HepG2 (cell line): ENCODE measurements around the gene COPS8. TPM values are rescaled to one million over a fixed set of nuclear protein-coding genes. Genes with fewer than 3 reads are reported as not detected.

ENCODE experiments used
- BRD4 ChIP-seq: sonication (generic); formaldehyde crosslinking; IDR thresholded peaks from 2 replicates; pipeline ENCODE4 v1.4.0; 2020; ENCODE audit warnings: missing genetic modification reagents
- DNMT1 ChIP-seq: sonication (generic); formaldehyde crosslinking; IDR thresholded peaks from 2 replicates; pipeline ENCODE4 v1.5.1; 2020; ENCODE audit warnings: mild to moderate bottlenecking, missing genetic modification reagents
- DZIP1 ChIP-seq: sonication (generic); formaldehyde crosslinking; IDR thresholded peaks from 2 replicates; pipeline ENCODE4 v1.5.0; 2020; ENCODE audit warnings: mild to moderate bottlenecking, missing genetic modification reagents
- E2F1 ChIP-seq: sonication (generic); formaldehyde crosslinking; IDR thresholded peaks from 2 replicates; pipeline ENCODE4 v1.5.0; 2020; ENCODE audit warnings: missing genetic modification reagents
- HDAC1 ChIP-seq: sonication (generic); formaldehyde crosslinking; IDR thresholded peaks from 2 replicates; pipeline ENCODE4 v1.5.1; 2020; ENCODE audit warnings: mild to moderate bottlenecking, missing genetic modification reagents
- IKZF5 ChIP-seq: IDR thresholded peaks from 2 replicates; pipeline ENCODE4 v1.6.1; 2018; ENCODE audit warnings: missing genetic modification reagents, mild to moderate bottlenecking, missing compliant biosample characterization
- KAT8 ChIP-seq: IDR thresholded peaks from 2 replicates; pipeline ENCODE4 v1.6.1; 2016; ENCODE audit warnings: missing genetic modification reagents, missing compliant biosample characterization
- MEF2D ChIP-seq: sonication (generic); formaldehyde crosslinking; IDR thresholded peaks from 2 replicates; pipeline ENCODE4 v1.5.1; 2020; ENCODE audit warnings: mild to moderate bottlenecking, missing genetic modification reagents
- MTERF4 ChIP-seq: sonication (generic); formaldehyde crosslinking; IDR thresholded peaks from 2 replicates; pipeline ENCODE4 v1.8.0; 2023; ENCODE audit warnings: mild to moderate bottlenecking, missing genetic modification reagents
- PAF1 ChIP-seq: IDR thresholded peaks from 2 replicates; pipeline ENCODE4 v1.6.1; 2016; ENCODE audit warnings: missing genetic modification reagents, missing compliant biosample characterization
- SP1 ChIP-seq, 2 experiments: fragments of 450-650 bp in 1 of 2; sonication (generic) in 1 of 2; formaldehyde crosslinking in 1 of 2; IDR thresholded peaks; 2 replicates each; pipeline versions ENCODE4 v1.4.0 to v1.6.1; 2016 to 2020; ENCODE audit warnings: missing genetic modification reagents in 1 of 2
- THRA ChIP-seq: sonication (generic); formaldehyde crosslinking; IDR thresholded peaks from 2 replicates; pipeline ENCODE4 v1.4.0; 2020; ENCODE audit warnings: missing genetic modification reagents, borderline replicate concordance
- ZBTB33 ChIP-seq: sonication (generic); formaldehyde crosslinking; IDR thresholded peaks from 2 replicates; pipeline ENCODE4 v1.4.0; 2020; ENCODE audit warnings: missing genetic modification reagents
- ZFP82 ChIP-seq: sonication (generic); formaldehyde crosslinking; IDR thresholded peaks from 2 replicates; pipeline ENCODE4 v1.5.1; 2020; ENCODE audit warnings: mild to moderate bottlenecking, missing genetic modification reagents, borderline replicate concordance
- ZNF160 ChIP-seq: sonication (generic); formaldehyde crosslinking; IDR thresholded peaks from 2 replicates; pipeline ENCODE4 v1.8.0; 2022; ENCODE audit warnings: mild to moderate bottlenecking, inconsistent platforms, missing genetic modification reagents
- ZNF225 ChIP-seq: sonication (generic); formaldehyde crosslinking; IDR thresholded peaks from 2 replicates; pipeline ENCODE4 v1.4.0; 2020; ENCODE audit warnings: mild to moderate bottlenecking, missing genetic modification reagents
- ZNF44 ChIP-seq: sonication (generic); formaldehyde crosslinking; IDR thresholded peaks from 2 replicates; pipeline ENCODE4 v1.5.1; 2020; ENCODE audit warnings: mild to moderate bottlenecking, missing genetic modification reagents
- ZNF644 ChIP-seq: IDR thresholded peaks from 2 replicates; pipeline ENCODE4 v1.6.1; 2016; ENCODE audit warnings: low read depth
- polyA plus RNA-seq, 8 experiments: library from polyadenylated mRNA; depleted of rRNA in 3 of 8; stranded (reverse) in 7 of 8; unstranded in 1 of 8; fragments of >200 nt; fragmentation: Illumina TruSeq in 4 of 8; extraction: Trizol in 4 of 8; gene quantifications; 2 replicates each; pipeline versions ENCODE4 v1.2.1 to v1.2.3, GENCODE V29; 2011 to 2016; ENCODE audit warnings: low read depth in 4 of 8, missing spikeins in 1 of 8, mixed read lengths in 1 of 8; ENCODE audit not compliant: insufficient read depth in 1 of 8
- total RNA-seq, 5 experiments: library from RNA; depleted of rRNA; stranded (reverse); fragments of >200 nt; fragmentation: Illumina TruSeq; extraction: Trizol; gene quantifications; 2 replicates each; pipeline ENCODE4 v1.2.3, GENCODE V29; 2016; ENCODE audit warnings: low read depth in 1 of 5

The COPS8 gene
- total and polyA plus RNA-seq, 2 of the 13 experiments (the other 11 are each of a cell fraction or from before 2014, with no cell fraction given): 86.3 to 96.6 TPM

GRCh38 chr2:237085248-237086221 is at the start of gene COPS8 (continued):
- TF ChIP-seq ZBTB33 (CRISPR knock-in tag): peak; percentile 40; the same call in 1 of the 2 replicates
- 0 out of 2 replicates have a peak, but pooled peaks have one; percentile 87 for TF ChIP-seq ZFP82 (CRISPR knock-in tag)
- peak; percentile 98 for TF ChIP-seq E2F1 (CRISPR knock-in tag)
- TF ChIP-seq MTERF4 (CRISPR knock-in tag): no peak
- peak; percentile 66; the same call in 1 of the 2 replicates for TF ChIP-seq MEF2D (CRISPR knock-in tag)
- TF ChIP-seq ZNF160 (CRISPR knock-in tag): no peak
- TF ChIP-seq PAF1 (CRISPR knock-in tag): no peak
- TF ChIP-seq BRD4 (CRISPR knock-in tag): peak; percentile 96
- peak; percentile 31; the same call in 1 of the 2 replicates for TF ChIP-seq DNMT1 (CRISPR knock-in tag)
- no peak; the same call in 1 of the 2 replicates for TF ChIP-seq DZIP1 (CRISPR knock-in tag)
- no peak for TF ChIP-seq ZNF644 (CRISPR knock-in tag)
- TF ChIP-seq THRA (CRISPR knock-in tag): peak; percentile 85
- TF ChIP-seq KAT8 (CRISPR knock-in tag): peak; percentile 100
- no peak for TF ChIP-seq SP1 (IDR thresholded peaks at IDR 0.05)
- peak; percentile 91 for TF ChIP-seq SP1 (CRISPR knock-in tag; IDR thresholded peaks at IDR 0.05)
- peak; percentile 95 for TF ChIP-seq ZNF44 (CRISPR knock-in tag)
- peak; percentile 100 for TF ChIP-seq HDAC1 (CRISPR knock-in tag)
- peak; percentile 99; the same call in 1 of the 2 replicates for TF ChIP-seq IKZF5 (CRISPR knock-in tag)
- peak; percentile 91 for TF ChIP-seq ZNF225
